Fibroblast of mammary gland (primary cell): ENCODE results near the gene NFKBIB.
"Not testable (repeated sequence)": the region's sequence is repeated elsewhere in the genome, so short reads cannot be mapped to it uniquely, and the experiment has no call there.

ENCODE experiments used
- DNase-seq: peaks from one replicate; pipeline ENCODE4 v3.0.0-alpha.2; 2010; ENCODE audit warnings: low read depth
- H3K4me3 ChIP-seq: 2 replicates; pipeline ENCODE4 v1.5.1; 2011; ENCODE audit warnings: low read depth, mild to moderate bottlenecking, low read length, moderate library complexity; ENCODE audit not compliant: control insufficient read depth
- CTCF ChIP-seq: conservative IDR thresholded peaks from 2 replicates; pipeline ENCODE4 v1.5.1; 2011; ENCODE audit warnings: low read depth, low read length, inconsistent platforms; ENCODE audit not compliant: control insufficient read depth, insufficient read depth

Gene NFKBIB

GRCh38 chr19:38883286-38883685 lies 16.5 kb upstream of the NFKBIB start:
- no peak overlapping the region for H3K4me3 ChIP-seq
- TF ChIP-seq CTCF, result no peak
- no peak for DNase-seq

- not testable (repeated sequence) for H3K4me3 ChIP-seq, DNase-seq
Observed at GRCh38 chr19:38884691-38885090, 15.1 kb upstream of the NFKBIB start.

GRCh38 chr19:38888876-38889275 lies 10.9 kb upstream of the NFKBIB start:
- no peak for DNase-seq
- H3K4me3 ChIP-seq, result no peak overlapping the region
- TF ChIP-seq CTCF, result no peak

- DNase-seq, result no peak
- H3K4me3 ChIP-seq, result no peak overlapping the region
- TF ChIP-seq CTCF, result no peak
Observed at GRCh38 chr19:38889803-38890202, 10.0 kb upstream of the NFKBIB start.

- no peak overlapping the region for H3K4me3 ChIP-seq
- no peak for TF ChIP-seq CTCF
- no peak for DNase-seq
Observed at GRCh38 chr19:38890686-38891085, 9.1 kb upstream of the NFKBIB start.

GRCh38 chr19:38891771-38892170 lies 8.0 kb upstream of the NFKBIB start:
- TF ChIP-seq CTCF, result no peak
- H3K4me3 ChIP-seq, result no peak overlapping the region
- no peak for DNase-seq

- DNase-seq, result no peak
- H3K4me3 ChIP-seq, result no peak overlapping the region
- TF ChIP-seq CTCF, result no peak
Observed at GRCh38 chr19:38892841-38893240, 6.9 kb upstream of the NFKBIB start.
